GM18519 (cell line): ENCODE results near the gene ARL15.

Source experiments
- ATAC-seq: cut with Tn5 transposase; IDR thresholded peaks from one replicate; pipeline ENCODE4 v1.9.1; 2021; ENCODE audit warnings: mild to moderate bottlenecking, moderate library complexity; ENCODE audit not compliant: unreplicated experiment, low FRiP score

Gene ARL15

GRCh38 chr5:54254482-54255198 is 55.7 kb downstream of the ARL15 start:
- no peak for ATAC-seq

DNA sequence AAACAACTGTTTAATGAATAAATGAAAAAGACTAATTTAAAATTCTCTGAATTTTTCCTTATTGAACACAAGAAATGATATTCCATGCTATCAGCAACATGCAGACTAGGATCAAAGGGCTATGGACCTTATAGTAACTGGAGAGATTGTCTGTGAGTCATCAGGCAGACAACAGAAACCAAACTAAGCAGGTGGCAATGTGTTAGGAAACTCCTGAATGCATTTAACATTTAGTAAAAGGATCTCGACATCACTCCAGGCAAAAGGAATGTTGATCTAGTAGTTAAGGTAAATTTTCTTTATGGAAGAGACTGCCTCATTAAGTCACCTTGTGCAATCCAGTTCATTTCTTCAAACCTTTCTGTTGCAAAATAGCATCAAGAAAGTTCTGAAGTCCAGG is 58.4 kb downstream of the ARL15 start:
- ATAC-seq = no peak

GRCh38 chr5:54249210-54250028 is 61.0 kb downstream of the ARL15 start:
- no peak for ATAC-seq

GRCh38 chr5:54247226-54247625 is 63.1 kb downstream of the ARL15 start:
- ATAC-seq = no peak

DNA sequence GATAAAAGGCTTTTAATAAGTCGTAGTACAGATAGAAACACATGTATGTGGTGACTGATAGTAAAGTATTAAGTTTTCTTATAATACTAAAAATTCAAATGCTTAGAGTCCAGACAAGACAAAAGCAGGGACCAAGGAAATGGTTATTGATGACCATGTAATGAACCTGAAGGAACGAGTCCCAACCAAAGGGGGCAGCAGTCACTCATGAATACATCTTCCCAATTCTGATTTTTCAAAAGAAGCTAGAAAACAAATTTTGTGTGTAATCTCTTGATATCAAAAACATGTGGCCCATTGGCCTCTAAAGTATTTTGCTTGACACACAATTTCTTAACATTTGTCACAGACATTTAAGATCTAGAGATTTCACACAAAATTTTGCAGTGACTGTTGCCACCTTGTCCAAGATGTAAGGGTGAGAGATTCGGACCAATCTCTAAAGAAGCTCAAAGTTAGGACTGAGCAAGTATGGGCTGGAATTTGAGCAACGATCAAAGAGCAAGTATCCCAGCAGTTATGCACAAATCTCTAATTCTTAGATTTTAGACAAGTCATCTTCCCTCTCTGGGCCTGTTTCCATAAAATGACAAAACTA is 66.8 kb downstream of the ARL15 start:
- ATAC-seq = peak; percentile 79

DNA sequence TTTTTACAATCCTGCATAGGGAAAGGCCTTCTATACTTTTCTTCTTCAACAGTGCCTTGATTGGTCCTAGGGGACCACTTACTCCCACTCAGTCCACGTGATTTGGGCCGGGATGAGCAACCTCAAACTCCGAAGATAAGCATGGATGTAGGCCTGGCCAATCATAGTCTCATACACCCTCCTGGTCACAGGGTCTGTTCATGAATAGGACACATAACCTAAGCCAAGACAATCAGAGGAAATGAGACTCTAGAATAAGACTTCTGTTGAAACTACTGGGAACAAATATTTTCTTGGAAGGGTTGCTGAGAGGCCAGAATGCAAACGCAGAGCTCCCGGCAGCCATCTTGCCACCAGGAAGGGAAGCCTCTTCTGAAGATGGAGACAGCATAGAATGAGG is 68.1 kb downstream of the ARL15 start:
- no peak for ATAC-seq

DNA sequence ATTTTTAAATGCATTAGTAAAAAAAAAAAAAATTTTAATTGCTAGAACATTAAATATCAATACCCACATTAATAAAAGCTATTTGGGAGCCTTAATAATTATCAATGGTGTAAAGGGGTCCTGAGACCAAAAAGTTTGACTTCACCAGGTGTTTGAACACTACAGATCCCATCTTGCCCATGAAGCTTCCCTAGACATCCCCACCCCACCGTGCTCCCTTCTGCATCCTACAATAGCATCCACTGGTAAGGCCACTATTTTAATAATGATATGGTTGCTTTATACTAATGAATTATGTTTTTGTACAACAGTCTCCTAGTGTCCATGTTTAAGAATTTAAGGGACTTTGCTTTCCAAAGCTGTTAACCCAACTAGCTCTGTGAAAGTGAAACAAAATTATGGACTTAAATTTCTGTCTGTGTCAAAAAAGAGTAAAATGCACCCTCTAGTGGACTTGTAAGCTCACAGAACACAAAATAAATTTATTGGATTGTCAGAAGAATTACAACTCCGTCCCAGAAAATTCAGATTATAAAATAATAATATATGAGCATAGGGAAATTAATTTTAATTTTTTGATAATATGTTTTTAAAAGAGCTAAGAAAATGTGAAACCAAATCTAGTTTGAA is 76.0 kb downstream of the ARL15 start:
- peak; percentile 68 for ATAC-seq

DNA sequence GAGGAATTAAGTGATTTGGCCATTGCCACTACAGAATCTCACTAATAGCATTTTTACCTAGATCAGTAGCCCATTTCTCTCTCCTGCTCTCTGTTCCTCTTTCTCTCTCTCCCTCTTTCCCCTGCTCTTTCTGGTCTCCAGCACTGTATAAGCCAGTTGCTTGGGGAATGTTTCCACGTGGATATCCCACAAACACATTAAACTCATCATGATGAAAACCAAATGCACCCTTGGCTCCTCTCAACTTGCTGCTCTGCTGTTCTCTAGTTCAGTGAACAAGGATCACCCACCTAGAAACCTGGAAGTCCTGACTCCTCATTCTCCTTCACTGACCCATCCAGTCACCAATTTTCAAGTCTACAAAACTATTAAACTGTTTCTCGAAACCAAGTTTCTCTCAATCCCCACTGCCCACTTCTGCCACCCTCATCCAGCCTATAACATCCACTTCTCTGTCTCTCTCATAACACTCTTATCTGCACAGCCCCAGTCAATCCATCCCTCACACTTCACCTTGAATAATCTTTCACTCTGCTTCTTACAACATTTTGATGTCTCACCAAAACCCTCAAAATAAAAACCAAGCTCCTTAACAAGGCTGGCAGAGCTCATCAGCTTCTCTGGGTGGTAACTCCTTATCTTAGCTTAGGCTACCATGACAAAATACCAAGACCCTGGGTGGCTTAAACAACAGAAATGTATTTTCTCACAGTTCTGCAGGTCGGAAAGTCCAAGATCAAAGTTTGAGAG is 79.3 kb downstream of the ARL15 start:
- ATAC-seq = no peak

GRCh38 chr5:54229041-54229780 is 81.2 kb downstream of the ARL15 start:
- peak; percentile 84 for ATAC-seq

- no peak for ATAC-seq
These were observed 82.6 kb downstream of the ARL15 start for GRCh38 chr5:54227759-54228158.

DNA sequence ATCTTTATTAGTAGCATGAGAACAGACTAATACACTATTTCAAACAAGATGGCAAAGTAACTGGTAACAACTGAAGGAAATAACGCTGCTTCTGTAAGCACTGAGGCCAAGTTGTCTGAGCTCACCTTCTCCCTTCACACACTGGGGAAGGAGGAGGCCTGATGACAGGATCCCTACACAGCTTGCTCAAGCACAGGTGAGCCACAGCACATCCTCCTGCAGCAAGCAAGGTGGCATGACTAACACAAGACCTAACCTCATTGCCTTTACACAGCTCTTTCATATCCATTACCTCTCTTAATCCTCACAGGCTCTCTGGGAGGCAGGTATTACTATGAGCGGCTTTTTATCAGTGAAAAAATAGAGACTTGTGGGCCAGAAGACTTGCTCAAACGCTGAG is 83.3 kb downstream of the ARL15 start:
- no peak for ATAC-seq

- no peak for ATAC-seq
These were observed 84.2 kb downstream of the ARL15 start for GRCh38 chr5:54226215-54226614.

DNA sequence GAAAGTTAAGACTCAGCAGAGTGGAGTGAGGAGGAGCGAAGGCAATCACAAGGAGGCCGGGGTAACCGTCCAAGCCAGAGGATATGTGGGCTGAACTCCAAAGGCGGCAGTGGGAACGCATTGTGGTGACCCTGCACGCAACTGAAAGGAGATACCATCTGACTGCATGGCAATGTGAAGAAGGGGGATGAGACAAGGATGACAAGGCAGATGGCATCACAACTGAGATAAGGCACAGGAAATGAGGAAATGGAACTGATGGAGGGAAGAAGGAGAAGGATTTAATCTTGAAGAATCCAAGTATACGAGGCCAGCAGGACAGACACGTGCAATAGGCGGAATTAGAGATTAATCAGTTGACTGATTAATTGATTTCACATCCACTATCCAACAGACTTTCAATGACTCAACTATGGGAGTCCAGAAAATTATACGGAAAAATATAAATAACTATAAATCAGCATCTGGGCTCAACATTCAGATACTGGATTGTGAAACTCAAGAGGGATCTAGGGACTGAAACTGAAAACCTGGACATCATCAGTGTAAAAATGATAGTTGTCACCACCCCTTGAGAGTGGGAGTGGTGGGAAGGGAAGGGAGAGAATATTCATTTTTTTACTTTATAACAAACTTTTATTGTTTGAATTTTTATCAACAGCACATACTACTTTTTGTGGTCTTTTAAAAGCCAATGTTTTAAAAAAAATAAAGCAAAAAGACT is 86.1 kb downstream of the ARL15 start:
- no peak for ATAC-seq

DNA sequence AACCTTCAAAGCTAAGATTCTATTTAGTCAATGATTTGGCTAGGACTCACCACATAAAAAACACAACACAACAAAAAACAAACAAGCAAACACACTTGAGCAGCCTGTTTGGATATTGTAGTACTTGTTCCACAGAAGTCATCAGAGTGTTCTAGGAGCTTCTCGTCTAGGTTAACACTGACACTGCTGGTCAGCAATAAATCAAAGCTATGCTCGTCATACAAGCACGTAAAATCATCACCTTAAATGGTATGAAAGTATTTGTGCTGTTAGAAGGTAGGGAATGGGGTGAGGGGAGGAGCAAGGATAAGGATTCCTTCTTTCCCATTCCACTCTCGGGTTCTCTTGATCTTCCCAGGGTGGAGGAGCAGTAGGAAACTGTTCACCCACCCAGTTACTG is 88.0 kb downstream of the ARL15 start:
- no peak for ATAC-seq

GRCh38 chr5:54221135-54221534 is 89.2 kb downstream of the ARL15 start:
- no peak for ATAC-seq

DNA sequence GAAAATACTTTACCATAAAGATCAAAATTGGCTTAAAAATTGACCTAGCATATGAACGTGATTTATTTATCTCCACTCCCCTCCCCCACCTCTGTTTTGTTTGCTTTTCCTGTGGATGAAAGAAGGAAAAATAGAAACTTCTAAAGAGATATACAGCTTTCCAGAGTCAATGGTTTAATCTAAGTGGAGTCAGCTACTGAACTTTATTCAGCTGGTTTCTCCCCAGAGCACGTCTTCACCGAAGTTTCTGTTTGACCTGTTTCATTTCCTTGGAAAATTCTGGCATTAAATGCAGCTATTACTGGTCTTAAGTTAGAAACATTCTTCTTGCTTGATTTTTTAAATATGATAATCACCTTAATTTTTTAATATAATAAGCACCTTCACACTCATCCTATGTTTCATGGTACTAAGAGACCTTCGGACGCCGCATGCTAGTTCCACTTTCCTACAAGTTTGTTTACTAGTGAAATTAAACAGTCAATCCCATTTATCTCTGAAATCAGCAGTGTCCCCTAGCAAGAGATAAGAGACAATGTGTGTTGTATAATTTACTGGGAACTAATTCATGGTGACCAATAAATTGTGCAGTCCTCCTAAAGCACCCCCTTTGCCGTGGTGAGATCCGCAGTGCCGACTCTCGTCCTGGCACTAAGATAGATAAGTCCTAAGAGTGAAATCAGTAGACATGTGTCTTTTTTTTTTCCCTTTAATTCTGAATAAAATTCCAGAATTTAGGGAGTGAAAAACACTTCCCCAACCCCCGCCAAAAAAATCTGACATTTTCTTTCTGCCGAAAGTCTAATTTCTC is 89.9 kb downstream of the ARL15 start:
- no peak for ATAC-seq

DNA sequence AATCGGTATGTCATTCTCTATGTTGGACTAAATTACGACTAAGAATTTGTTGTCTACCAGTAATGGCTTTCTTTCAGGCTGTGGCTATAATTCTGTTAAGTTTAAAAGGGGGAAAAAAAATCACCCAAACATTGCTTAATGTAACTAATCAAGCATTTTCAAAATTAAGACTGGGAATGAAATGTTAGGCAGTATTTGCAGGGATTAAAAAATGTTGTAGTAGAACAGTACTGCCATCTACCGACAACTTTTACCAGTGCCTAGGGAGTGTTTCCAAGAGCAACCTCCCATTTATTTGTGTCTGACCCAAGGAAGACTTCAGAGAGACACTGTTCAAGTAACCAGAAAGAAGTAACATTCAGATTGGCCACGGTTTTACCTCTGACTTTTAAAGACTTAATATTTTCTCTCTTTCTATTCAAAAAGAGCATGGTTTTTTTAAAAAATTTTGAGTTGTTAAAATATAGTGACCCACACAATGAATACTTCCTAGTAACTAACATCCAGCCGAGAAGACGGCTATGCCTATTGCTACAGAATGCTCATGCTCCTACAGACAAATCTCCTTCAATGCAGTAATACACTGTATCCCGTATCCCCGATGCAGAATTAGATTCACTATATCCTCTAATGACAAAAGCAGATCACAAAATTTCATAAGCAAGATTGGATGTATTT is 92.4 kb downstream of the ARL15 start:
- no peak for ATAC-seq

DNA sequence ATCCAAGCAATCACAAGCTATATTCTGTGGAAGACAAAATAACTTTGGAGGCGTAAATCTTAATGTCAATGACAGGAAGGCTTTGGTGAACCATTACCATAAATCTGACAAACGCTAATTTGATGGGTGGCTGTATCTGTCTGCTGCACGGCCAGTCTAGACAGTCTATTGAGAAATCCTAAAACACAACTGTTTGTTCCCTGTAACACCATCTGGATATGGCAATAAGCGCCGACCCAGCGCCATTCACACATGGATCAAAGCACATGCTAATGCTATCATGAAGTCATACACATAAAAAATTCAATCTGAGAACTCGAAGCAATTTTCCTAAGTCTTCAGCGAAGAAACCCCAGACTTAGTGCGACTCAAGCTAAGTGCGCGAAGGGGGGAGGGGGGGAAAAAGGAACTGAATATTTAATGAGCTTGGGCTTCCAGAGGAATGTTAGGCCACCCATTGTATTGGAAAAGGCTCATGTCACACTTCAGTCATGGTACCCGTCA is 95.1 kb downstream of the ARL15 start:
- no peak for ATAC-seq
